ENCODE results near the gene UBE2Z. TPM values are rescaled to one million over a fixed set of nuclear protein-coding genes. Genes with fewer than 3 reads are reported as not detected.
A peak's percentile ranks its signal among the peaks of the same experiment; 100 is the strongest.
"Not testable (repeated sequence)": the region's sequence is repeated elsewhere in the genome, so short reads cannot be mapped to it uniquely, and the experiment has no call there.

The UBE2Z gene
- total RNA-seq, 5 donors from 2014 or later (not counting 1 experiment from before 2014, with no cell fraction given): 78.2 to 98.4 (median 91.6) TPM

- POLR2A ChIA-PET: interaction anchor here in 1 of 2 donors (0.6 kb wide), 1 partner anchor 91 kb away, joined by 6 read pairs; no protein-coding TSS in a partner anchor
- DNase-seq (no peak), ATAC-seq (replicated peaks in 1 of 4) (no peak)
- Histone ChIP-seq H3K27me3 (replicated peaks in 1 of 2; ENCODE audit: control insufficient read depth in 2 of 2, extremely low read depth in 1 of 2, insufficient read depth in 2 of 2, low read length in 1 of 2) (no peaks in the 10 kb centered on the region), H3K36me3 (ENCODE audit: control insufficient read depth in 2 of 2, extremely low read depth in 1 of 2, insufficient read depth in 1 of 2, low read length in 1 of 2) (peaks cover 22 to 94% of the 10 kb centered on the region in 2 donors), H3K4me3 (ENCODE audit: control insufficient read depth in 1 of 2, extremely low read depth in 1 of 2, low read length in 1 of 2) (no peak overlapping the region), H3K27ac (ENCODE audit: low read length) (no peak overlapping the region), H3K4me1 (ENCODE audit: control insufficient read depth in 1 of 2, extremely low read depth in 1 of 2, insufficient read depth in 2 of 2, low read length in 2 of 2) (no peaks in the 10 kb centered on the region), H3K9me3 (no peaks in the 10 kb centered on the region)
- Mint-ChIP-seq H3K27ac (no peak overlapping the region), H3K27me3 (no peaks in the 10 kb centered on the region), H3K9me3 (no peaks in the 10 kb centered on the region), H3K4me3 (no peak overlapping the region), H3K4me1 (peaks cover 0 to 5% (median 2%) of the 10 kb centered on the region in 3 donors), H3K36me3 (peaks cover 47% of the 10 kb centered on the region)
- CTCF ChIA-PET: no interaction called here
- WGBS (ENCODE audit: insufficient coverage): no CpG with 5 or more reads among the region's 1 CpG
These were observed 21.6 kb downstream of the UBE2Z start for GRCh38 chr17:48929812-48930165.

GRCh38 chr17:48930435-48930873 lies 22.2 kb downstream of the UBE2Z start:
- ChIA-PET CTCF (interaction anchor here in 1 of 2 donors (0.6 kb wide), 1 partner anchor 1162 kb away, joined by 3 read pairs; no protein-coding TSS in a partner anchor), POLR2A (no interaction called here)
- DNase-seq (no peak), ATAC-seq (replicated peaks in 1 of 4) (no peak)
- Histone ChIP-seq H3K27ac (ENCODE audit: low read length) (no peak overlapping the region), H3K4me3 (ENCODE audit: control insufficient read depth in 1 of 2, extremely low read depth in 1 of 2, low read length in 1 of 2) (no peak overlapping the region), H3K36me3 (ENCODE audit: control insufficient read depth in 2 of 2, extremely low read depth in 1 of 2, insufficient read depth in 1 of 2, low read length in 1 of 2) (peaks cover 21 to 89% of the 10 kb centered on the region in 2 donors), H3K4me1 (ENCODE audit: control insufficient read depth in 1 of 2, extremely low read depth in 1 of 2, insufficient read depth in 2 of 2, low read length in 2 of 2) (no peaks in the 10 kb centered on the region), H3K27me3 (replicated peaks in 1 of 2; ENCODE audit: control insufficient read depth in 2 of 2, extremely low read depth in 1 of 2, insufficient read depth in 2 of 2, low read length in 1 of 2) (no peaks in the 10 kb centered on the region), H3K9me3 (no peaks in the 10 kb centered on the region)
- Mint-ChIP-seq H3K4me1 (peaks cover 0 to 3% (median 2%) of the 10 kb centered on the region in 3 donors), H3K4me3 (no peak overlapping the region), H3K9me3 (no peaks in the 10 kb centered on the region), H3K27me3 (no peaks in the 10 kb centered on the region), H3K36me3 (peaks cover 45% of the 10 kb centered on the region), H3K27ac (no peak overlapping the region)
- WGBS (ENCODE audit: insufficient coverage): no CpG with 5 or more reads among the region's 3 CpGs

GRCh38 chr17:48933035-48933434 lies 24.8 kb downstream of the UBE2Z start:
- CTCF ChIA-PET: no interaction called here
- 89% methylated on average over 3 of the region's 6 CpGs for WGBS (ENCODE audit: insufficient coverage)
- Mint-ChIP-seq H3K4me3 (no peak overlapping the region), H3K36me3 (peaks cover 48% of the 10 kb centered on the region), H3K27ac (no peak overlapping the region), H3K9me3 (no peaks in the 10 kb centered on the region), H3K4me1 (no peaks in the 10 kb centered on the region), H3K27me3 (no peaks in the 10 kb centered on the region)
- ATAC-seq (replicated peaks in 1 of 4) (no peak), DNase-seq (no peak)
- Histone ChIP-seq H3K27me3 (replicated peaks in 1 of 2; ENCODE audit: control insufficient read depth in 2 of 2, extremely low read depth in 1 of 2, insufficient read depth in 2 of 2, low read length in 1 of 2) (no peaks in the 10 kb centered on the region), H3K27ac (ENCODE audit: low read length) (no peak overlapping the region), H3K9me3 (no peaks in the 10 kb centered on the region), H3K4me1 (ENCODE audit: control insufficient read depth in 1 of 2, extremely low read depth in 1 of 2, insufficient read depth in 2 of 2, low read length in 2 of 2) (no peaks in the 10 kb centered on the region), H3K4me3 (ENCODE audit: control insufficient read depth in 1 of 2, extremely low read depth in 1 of 2, low read length in 1 of 2) (no peak overlapping the region), H3K36me3 (ENCODE audit: control insufficient read depth in 2 of 2, extremely low read depth in 1 of 2, insufficient read depth in 1 of 2, low read length in 1 of 2) (peaks cover 16 to 85% of the 10 kb centered on the region in 2 donors)
- POLR2A ChIA-PET: no interaction called here

GRCh38 chr17:48944515-48945260 lies 36.5 kb downstream of the UBE2Z start, which contains the start of gene SNF8:
Gene SNF8, minus strand, starts transcription at chr17:48944842. Its CDS starts 108 bp downstream, at chr17:48944734.
- H3K27ac ChIP-seq (ENCODE audit: low read length): peak within 1 kb of the TSS; percentile 96
- H3K4me1 ChIP-seq (ENCODE audit: control insufficient read depth in 1 of 2, extremely low read depth in 1 of 2, insufficient read depth in 2 of 2, low read length in 2 of 2): peaks cover 3 to 32% of the 10 kb centered on the region in 2 experiments
- ChIA-PET CTCF (interaction anchor here in 1 of 2 donors (1.1 kb wide), 1 partner anchor 80 kb away, joined by 3 read pairs; no protein-coding TSS in a partner anchor), POLR2A (interaction anchor here (0.6 to 1.5 kb wide), 5 partner anchors 36 to 246 kb away, joined by 3 to 5 read pairs (median 3); partner anchors contain the start of genes UBE2Z (in 2 of the 2) and ATP5MC1 (in 1 of the 2))
- peaks cover 0 to 8% of the 10 kb centered on the region in 2 donors for H3K36me3 ChIP-seq (ENCODE audit: control insufficient read depth in 2 of 2, extremely low read depth in 1 of 2, insufficient read depth in 1 of 2, low read length in 1 of 2)
- H3K27me3 Mint-ChIP-seq: peaks cover 0 to 2% of the 10 kb centered on the region in 2 donors
- WGBS (ENCODE audit: insufficient coverage): 2% methylated on average over 53 of the region's 55 CpGs
- ATAC-seq (replicated peaks in 1 of 4) (peak; percentile 92 to 97 (median 96)), DNase-seq (peak; percentile 80 to 95 (median 91))
- peak within 1 kb of the TSS; percentile 90 for H3K27ac Mint-ChIP-seq
- no peaks in the 10 kb centered on the region for H3K9me3 Mint-ChIP-seq
- H3K4me3 Mint-ChIP-seq: peak within 1 kb of the TSS; percentile 88 to 97 (median 93)
- H3K4me3 ChIP-seq (ENCODE audit: control insufficient read depth in 1 of 2, extremely low read depth in 1 of 2, low read length in 1 of 2): peak within 1 kb of the TSS; percentile 97 to 99
- no peaks in the 10 kb centered on the region for H3K9me3 ChIP-seq
- H3K4me1 Mint-ChIP-seq: peaks cover 15 to 30% (median 15%) of the 10 kb centered on the region in 3 donors
- H3K36me3 Mint-ChIP-seq: peaks cover 10% of the 10 kb centered on the region
- no peaks in the 10 kb centered on the region for H3K27me3 ChIP-seq (replicated peaks in 1 of 2; ENCODE audit: control insufficient read depth in 2 of 2, extremely low read depth in 1 of 2, insufficient read depth in 2 of 2, low read length in 1 of 2)

- Mint-ChIP-seq H3K4me3 (peak overlapping the region; percentile 88 to 97 (median 93)), H3K27ac (peak overlapping the region; percentile 86 to 88), H3K4me1 (peaks cover 15 to 30% (median 15%) of the 10 kb centered on the region in 3 donors)
- CTCF ChIA-PET; DNase-seq; H3K27me3 Mint-ChIP-seq; H3K27me3 ChIP-seq (replicated peaks in 1 of 2; ENCODE audit: control insufficient read depth in 2 of 2, extremely low read depth in 1 of 2, insufficient read depth in 2 of 2, low read length in 1 of 2); H3K36me3 ChIP-seq (ENCODE audit: control insufficient read depth in 2 of 2, extremely low read depth in 1 of 2, insufficient read depth in 1 of 2, low read length in 1 of 2); ATAC-seq (replicated peaks in 1 of 4); H3K9me3 Mint-ChIP-seq; H3K9me3 ChIP-seq; H3K36me3 Mint-ChIP-seq: not testable (repeated sequence)
- POLR2A ChIA-PET: interaction anchor here (0.6 to 1.5 kb wide), 5 partner anchors 37 to 245 kb away, joined by 3 to 5 read pairs (median 3); partner anchors contain the start of genes UBE2Z (in 2 of the 2) and ATP5MC1 (in 1 of the 2)
- Histone ChIP-seq H3K27ac (ENCODE audit: low read length) (peak overlapping the region; percentile 96), H3K4me1 (ENCODE audit: control insufficient read depth in 1 of 2, extremely low read depth in 1 of 2, insufficient read depth in 2 of 2, low read length in 2 of 2) (peaks cover 3 to 32% of the 10 kb centered on the region in 2 experiments), H3K4me3 (ENCODE audit: control insufficient read depth in 1 of 2, extremely low read depth in 1 of 2, low read length in 1 of 2) (peak overlapping the region; percentile 97 to 99)
- no CpG with 5 or more reads among the region's 16 CpGs for WGBS (ENCODE audit: insufficient coverage)
These were observed 37.0 kb downstream of the UBE2Z start for GRCh38 chr17:48945261-48945651.

GRCh38 chr17:48951572-48951971 lies 43.4 kb downstream of the UBE2Z start:
- 82% methylated on average over 5 of the region's 5 CpGs for WGBS (ENCODE audit: insufficient coverage)
- ChIA-PET POLR2A (no interaction called here), CTCF (no interaction called here)
- peaks cover 20 to 23% of the 10 kb centered on the region in 2 donors for H3K27me3 Mint-ChIP-seq
- Histone ChIP-seq H3K4me1 (ENCODE audit: control insufficient read depth in 1 of 2, extremely low read depth in 1 of 2, insufficient read depth in 2 of 2, low read length in 2 of 2) (peaks cover 0 to 2% of the 10 kb centered on the region in 2 experiments), H3K27me3 (replicated peaks in 1 of 2; ENCODE audit: control insufficient read depth in 2 of 2, extremely low read depth in 1 of 2, insufficient read depth in 2 of 2, low read length in 1 of 2) (peaks cover 0 to 27% of the 10 kb centered on the region in 2 experiments), H3K4me3 (ENCODE audit: control insufficient read depth in 1 of 2, extremely low read depth in 1 of 2, low read length in 1 of 2) (no peak overlapping the region), H3K9me3 (no peaks in the 10 kb centered on the region), H3K27ac (ENCODE audit: low read length) (no peak overlapping the region), H3K36me3 (ENCODE audit: control insufficient read depth in 2 of 2, extremely low read depth in 1 of 2, insufficient read depth in 1 of 2, low read length in 1 of 2) (no peaks in the 10 kb centered on the region)
- DNase-seq: no peak
- no peaks in the 10 kb centered on the region for H3K36me3 Mint-ChIP-seq
- no peaks in the 10 kb centered on the region for H3K9me3 Mint-ChIP-seq
- H3K4me3 Mint-ChIP-seq: no peak overlapping the region
- peaks cover 0 to 3% (median 0%) of the 10 kb centered on the region in 3 donors for H3K4me1 Mint-ChIP-seq
- ATAC-seq (replicated peaks in 1 of 4): no peak
- H3K27ac Mint-ChIP-seq: no peak overlapping the region

Measured in T-cell (primary cell).